Ovary (tissue), 3 donors: Measurements from ENCODE around the gene CCDC40.

ENCODE experiments used
- EP300 ChIP-seq: sonication (generic); formaldehyde crosslinking; IDR thresholded peaks from one replicate; pipeline ENCODE4 v1.6.1; 2017; ENCODE audit warnings: antibody characterized with exemption
- POLR2A ChIP-seq: fragments of 450-650 bp; IDR thresholded peaks from one replicate; pipeline ENCODE4 v1.6.1; 2017; ENCODE audit warnings: antibody characterized with exemption, mild to moderate bottlenecking, moderate library complexity
- TF ChIP-seq, protein P1 (sequence below), 3 donors: fragments of 450-650 bp in 2 of 3; fragments of 200-600 bp in 1 of 3; IDR thresholded peaks; one replicate each; pipeline versions ENCODE4 v1.5.1 to v1.8.0; 2016 to 2022; ENCODE audit warnings: antibody characterized with exemption in 3 of 3, mild to moderate bottlenecking in 1 of 3
- donor health status: DM: no; HTN: no; CAD: no.

DNA sequence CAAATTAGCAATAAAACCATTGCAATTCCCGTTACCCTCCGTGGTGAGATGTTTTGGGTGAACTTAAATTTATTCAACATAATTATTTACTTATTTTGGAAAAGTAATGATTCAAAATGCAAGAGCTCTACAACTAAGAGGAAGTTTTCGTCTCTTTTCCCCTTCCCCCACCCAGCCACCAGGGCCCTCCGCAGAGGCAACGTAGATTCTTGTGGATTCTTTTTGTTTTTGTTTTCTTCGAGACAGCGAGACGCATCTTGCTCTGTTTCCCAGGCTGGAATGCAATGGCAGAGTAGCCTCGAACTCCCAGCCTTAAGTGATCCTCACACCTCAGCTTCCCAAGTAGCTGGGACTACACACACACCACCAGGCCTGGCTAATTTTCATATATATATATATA is 19.2 kb downstream of the CCDC40 start:
- TF ChIP-seq, protein P1, sequence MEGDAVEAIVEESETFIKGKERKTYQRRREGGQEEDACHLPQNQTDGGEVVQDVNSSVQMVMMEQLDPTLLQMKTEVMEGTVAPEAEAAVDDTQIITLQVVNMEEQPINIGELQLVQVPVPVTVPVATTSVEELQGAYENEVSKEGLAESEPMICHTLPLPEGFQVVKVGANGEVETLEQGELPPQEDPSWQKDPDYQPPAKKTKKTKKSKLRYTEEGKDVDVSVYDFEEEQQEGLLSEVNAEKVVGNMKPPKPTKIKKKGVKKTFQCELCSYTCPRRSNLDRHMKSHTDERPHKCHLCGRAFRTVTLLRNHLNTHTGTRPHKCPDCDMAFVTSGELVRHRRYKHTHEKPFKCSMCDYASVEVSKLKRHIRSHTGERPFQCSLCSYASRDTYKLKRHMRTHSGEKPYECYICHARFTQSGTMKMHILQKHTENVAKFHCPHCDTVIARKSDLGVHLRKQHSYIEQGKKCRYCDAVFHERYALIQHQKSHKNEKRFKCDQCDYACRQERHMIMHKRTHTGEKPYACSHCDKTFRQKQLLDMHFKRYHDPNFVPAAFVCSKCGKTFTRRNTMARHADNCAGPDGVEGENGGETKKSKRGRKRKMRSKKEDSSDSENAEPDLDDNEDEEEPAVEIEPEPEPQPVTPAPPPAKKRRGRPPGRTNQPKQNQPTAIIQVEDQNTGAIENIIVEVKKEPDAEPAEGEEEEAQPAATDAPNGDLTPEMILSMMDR (IDR thresholded peaks at IDR 0.05): no peak
- TF ChIP-seq POLR2A (no peak), EP300 (no peak)
